SK-N-MC (cell line): ENCODE measurements around the gene FBXL19.

Experiments used
- EZH2 ChIP-seq: fragments of 200-600 bp; sonication (generic); IDR thresholded peaks from one replicate; pipeline ENCODE4 v1.6.1; 2017; ENCODE audit warnings: antibody characterized with exemption
- POLR2AphosphoS5 ChIP-seq: IDR thresholded peaks from 2 replicates; pipeline ENCODE4 v1.6.1; 2012; ENCODE audit warnings: mild to moderate bottlenecking, low read depth, low read length, borderline replicate concordance

GRCh38 chr16:30989469-30990047 lies 66.2 kb downstream of the FBXL19 start:
- TF ChIP-seq EZH2, result no peak
- TF ChIP-seq POLR2AphosphoS5, result no peak
